Measurements from ENCODE around the gene CERS5. TPM values are rescaled to one million over a fixed set of nuclear protein-coding genes. Genes with fewer than 3 reads are reported as not detected.

CERS5 gene
- total RNA-seq, 2 experiments from 2014 or later = 27.6 to 36.9 TPM

DNA sequence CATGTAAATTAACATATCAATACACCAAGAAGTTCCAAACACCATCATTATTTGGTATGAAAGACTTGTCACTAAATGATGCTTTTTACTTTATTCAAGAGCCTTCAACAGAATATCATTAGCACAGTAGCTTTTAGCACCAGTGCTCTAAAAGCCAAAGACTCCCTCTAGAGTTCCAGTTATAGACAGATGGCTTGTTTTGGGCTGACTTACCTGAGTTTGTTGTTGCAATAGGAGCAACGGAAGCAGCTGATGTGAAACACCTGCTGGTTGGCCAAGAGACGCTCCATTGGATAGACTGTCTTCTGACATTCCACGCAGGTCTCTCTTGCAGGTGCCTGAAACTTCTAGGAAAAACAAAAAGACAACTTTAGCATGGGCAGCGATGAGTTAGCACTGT is 14.5 kb upstream of the CERS5 start:
- POLR2A ChIA-PET = interaction anchor here (0.7 kb wide), 4 partner anchors 40 to 294 kb away, joined by 3 to 7 read pairs (median 4); no protein-coding TSS in a partner anchor
- H3K79me2 ChIP-seq (ENCODE audit: insufficient read depth, low read depth, low read length) = no peaks in the 10 kb centered on the region
- no peak overlapping the region for H3K27ac ChIP-seq (ENCODE audit: low read depth, low read length, poor library complexity, severe bottlenecking)
- H3K4me1 ChIP-seq (ENCODE audit: insufficient read depth, low read length, poor library complexity, severe bottlenecking) = peaks cover 4% of the 10 kb centered on the region
- H3K9me2 ChIP-seq (ENCODE audit: insufficient read depth, low read length) = no peaks in the 10 kb centered on the region
- no peak for TF ChIP-seq EZH2phosphoT487 (IDR thresholded peaks at IDR 0.05; ENCODE audit: borderline replicate concordance, low read depth, low read length)
- TF ChIP-seq, protein P1, sequence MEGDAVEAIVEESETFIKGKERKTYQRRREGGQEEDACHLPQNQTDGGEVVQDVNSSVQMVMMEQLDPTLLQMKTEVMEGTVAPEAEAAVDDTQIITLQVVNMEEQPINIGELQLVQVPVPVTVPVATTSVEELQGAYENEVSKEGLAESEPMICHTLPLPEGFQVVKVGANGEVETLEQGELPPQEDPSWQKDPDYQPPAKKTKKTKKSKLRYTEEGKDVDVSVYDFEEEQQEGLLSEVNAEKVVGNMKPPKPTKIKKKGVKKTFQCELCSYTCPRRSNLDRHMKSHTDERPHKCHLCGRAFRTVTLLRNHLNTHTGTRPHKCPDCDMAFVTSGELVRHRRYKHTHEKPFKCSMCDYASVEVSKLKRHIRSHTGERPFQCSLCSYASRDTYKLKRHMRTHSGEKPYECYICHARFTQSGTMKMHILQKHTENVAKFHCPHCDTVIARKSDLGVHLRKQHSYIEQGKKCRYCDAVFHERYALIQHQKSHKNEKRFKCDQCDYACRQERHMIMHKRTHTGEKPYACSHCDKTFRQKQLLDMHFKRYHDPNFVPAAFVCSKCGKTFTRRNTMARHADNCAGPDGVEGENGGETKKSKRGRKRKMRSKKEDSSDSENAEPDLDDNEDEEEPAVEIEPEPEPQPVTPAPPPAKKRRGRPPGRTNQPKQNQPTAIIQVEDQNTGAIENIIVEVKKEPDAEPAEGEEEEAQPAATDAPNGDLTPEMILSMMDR (conservative IDR thresholded peaks at IDR 0.05; ENCODE audit: low read length) = no peak
- peaks cover 37% of the 10 kb centered on the region for H3K36me3 ChIP-seq (ENCODE audit: insufficient read depth, low read length)
- no peaks in the 10 kb centered on the region for H4K20me1 ChIP-seq (ENCODE audit: insufficient read depth, low read length)
- intact Hi-C loops (cut with micrococcal nuclease; ENCODE audit: unreplicated experiment) = loop anchor here (1.0 kb wide), 1 partner anchor 133 kb away; no protein-coding TSS in a partner anchor
- BruUV-seq (replicated peaks) = no TSS peak
- H2AFZ ChIP-seq (ENCODE audit: low read length) = no peak overlapping the region
- DNase-seq (ENCODE audit: low spot score) = no peak
- no peak overlapping the region for H3K4me2 ChIP-seq (ENCODE audit: low read length)
- no peak overlapping the region for H3K4me3 ChIP-seq (ENCODE audit: low read depth, low read length, poor library complexity, severe bottlenecking)
- CTCF ChIA-PET (ENCODE audit: unreplicated experiment) = no interaction called here
- no peaks in the 10 kb centered on the region for H3K9me3 ChIP-seq (ENCODE audit: low read length)

DNA sequence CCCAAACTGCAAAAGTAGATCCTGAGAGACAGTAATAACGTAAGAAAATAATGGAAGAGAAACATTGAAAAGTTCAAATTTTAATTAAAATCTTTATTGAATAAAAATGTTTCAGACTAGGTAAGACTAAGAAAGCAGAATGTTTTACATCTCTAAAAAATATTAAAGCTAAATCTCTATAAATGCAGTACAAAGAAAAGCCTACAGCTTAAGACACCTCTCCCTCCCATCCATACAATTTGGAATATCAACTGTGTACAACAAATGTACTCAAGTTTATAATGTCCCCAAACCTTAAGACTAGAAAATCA is 8.5 kb upstream of the CERS5 start:
- no peak for TF ChIP-seq EZH2phosphoT487 (IDR thresholded peaks at IDR 0.05; ENCODE audit: borderline replicate concordance, low read depth, low read length)
- TF ChIP-seq, protein P1 (conservative IDR thresholded peaks at IDR 0.05; ENCODE audit: low read length) = peak; percentile 50; the same call in 1 of the 2 replicates
- ChIA-PET CTCF (ENCODE audit: unreplicated experiment) (no interaction called here), POLR2A (interaction anchor here (0.6 kb wide), 2 partner anchors 14 to 226 kb away, joined by 3 read pairs; no protein-coding TSS in a partner anchor)
- Histone ChIP-seq H3K4me1 (ENCODE audit: insufficient read depth, low read length, poor library complexity, severe bottlenecking) (no peaks in the 10 kb centered on the region), H3K9me2 (ENCODE audit: insufficient read depth, low read length) (no peaks in the 10 kb centered on the region), H3K4me3 (ENCODE audit: low read depth, low read length, poor library complexity, severe bottlenecking) (no peak overlapping the region), H3K36me3 (ENCODE audit: insufficient read depth, low read length) (peaks cover 30% of the 10 kb centered on the region), H3K9me3 (ENCODE audit: low read length) (no peaks in the 10 kb centered on the region), H3K79me2 (ENCODE audit: insufficient read depth, low read depth, low read length) (no peaks in the 10 kb centered on the region), H3K4me2 (ENCODE audit: low read length) (no peak overlapping the region), H4K20me1 (ENCODE audit: insufficient read depth, low read length) (no peaks in the 10 kb centered on the region), H3K27ac (ENCODE audit: low read depth, low read length, poor library complexity, severe bottlenecking) (no peak overlapping the region), H2AFZ (ENCODE audit: low read length) (no peak overlapping the region)
- BruUV-seq (replicated peaks) = no TSS peak
- intact Hi-C loops (cut with micrococcal nuclease; ENCODE audit: unreplicated experiment) = loop anchor here (1.0 to 2.0 kb wide), 4 partner anchors 43 to 139 kb away; no protein-coding TSS in a partner anchor
- no peak for DNase-seq (ENCODE audit: low spot score)

DNA sequence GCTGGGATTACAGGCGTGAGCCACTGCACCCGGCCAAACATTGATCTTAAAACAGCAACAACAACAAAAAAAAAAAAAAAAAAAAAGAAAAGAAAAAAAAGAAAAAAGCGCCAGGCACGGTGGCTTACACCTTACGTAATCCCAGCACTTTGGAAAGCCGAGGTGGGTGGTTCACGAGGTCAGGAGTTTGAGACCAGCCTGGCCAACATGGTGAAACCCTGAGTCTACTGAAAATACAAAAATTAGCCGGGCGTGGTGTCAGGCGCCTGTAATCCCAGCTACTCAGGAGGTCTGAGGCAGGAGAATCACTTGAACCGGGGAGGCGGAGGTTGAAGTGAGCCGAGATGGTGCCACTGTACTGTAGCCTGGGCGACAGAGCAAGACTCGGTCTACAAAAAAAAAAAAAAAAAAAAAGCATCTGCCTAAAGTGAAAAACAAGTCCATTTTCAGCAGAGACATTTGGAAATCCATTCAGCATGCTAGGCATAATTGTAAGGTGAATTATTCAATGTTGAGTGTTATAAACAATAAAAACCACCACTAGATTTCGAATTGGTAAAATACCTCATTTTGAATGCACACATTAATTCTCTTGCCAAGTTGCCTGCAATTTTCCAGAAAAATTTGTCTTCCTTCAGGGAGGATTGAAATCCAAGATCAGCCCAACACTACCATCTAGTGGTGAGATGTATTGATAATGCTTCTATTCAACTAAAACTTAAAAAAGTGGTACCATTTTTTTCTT is 8.0 kb upstream of the CERS5 start:
- H3K79me2 ChIP-seq (ENCODE audit: insufficient read depth, low read depth, low read length) = no peaks in the 10 kb centered on the region
- H3K9me3 ChIP-seq (ENCODE audit: low read length) = no peaks in the 10 kb centered on the region
- H2AFZ ChIP-seq (ENCODE audit: low read length) = no peak overlapping the region
- H3K9me2 ChIP-seq (ENCODE audit: insufficient read depth, low read length) = no peaks in the 10 kb centered on the region
- H3K4me3 ChIP-seq (ENCODE audit: low read depth, low read length, poor library complexity, severe bottlenecking) = no peak overlapping the region
- H3K27ac ChIP-seq (ENCODE audit: low read depth, low read length, poor library complexity, severe bottlenecking) = no peak overlapping the region
- peak; percentile 69 for DNase-seq (ENCODE audit: low spot score)
- POLR2A ChIA-PET = interaction anchor here (0.6 to 0.7 kb wide), 2 partner anchors 13 to 242 kb away, joined by 3 read pairs; no protein-coding TSS in a partner anchor
- TF ChIP-seq, protein P1 (conservative IDR thresholded peaks at IDR 0.05; ENCODE audit: low read length) = peak; percentile 97
- TF ChIP-seq EZH2phosphoT487 (IDR thresholded peaks at IDR 0.05; ENCODE audit: borderline replicate concordance, low read depth, low read length) = no peak
- no peaks in the 10 kb centered on the region for H3K4me1 ChIP-seq (ENCODE audit: insufficient read depth, low read length, poor library complexity, severe bottlenecking)
- intact Hi-C loops (cut with micrococcal nuclease; ENCODE audit: unreplicated experiment) = loop anchor here (1.0 to 2.0 kb wide), 4 partner anchors 43 to 139 kb away; no protein-coding TSS in a partner anchor
- no peaks in the 10 kb centered on the region for H4K20me1 ChIP-seq (ENCODE audit: insufficient read depth, low read length)
- CTCF ChIA-PET (ENCODE audit: unreplicated experiment) = no interaction called here
- H3K36me3 ChIP-seq (ENCODE audit: insufficient read depth, low read length) = peaks cover 24% of the 10 kb centered on the region
- no TSS peak for BruUV-seq (replicated peaks)
- no peak overlapping the region for H3K4me2 ChIP-seq (ENCODE audit: low read length)
